Measurements from ENCODE around the gene MUS81.

Gene MUS81

GRCh38 chr11:65892661-65893317, 32.6 kb downstream of the MUS81 start:
- DNase-seq (ENCODE audit: low read depth) = no peak

- DNase-seq (ENCODE audit: low read depth) = no peak
Measured at GRCh38 chr11:65894034-65894591, 33.9 kb downstream of the MUS81 start.

- DNase-seq (ENCODE audit: low read depth) = no peak
Measured at GRCh38 chr11:65895482-65895981, 35.3 kb downstream of the MUS81 start.

- no peak for DNase-seq (ENCODE audit: low read depth)
Measured at GRCh38 chr11:65896034-65896999, 36.1 kb downstream of the MUS81 start.

- DNase-seq (ENCODE audit: low read depth) = no peak
Measured at GRCh38 chr11:65897020-65897471, 36.8 kb downstream of the MUS81 start.

GRCh38 chr11:65898656-65899355, 38.6 kb downstream of the MUS81 start:
- no peak for DNase-seq (ENCODE audit: low read depth)

GRCh38 chr11:65899356-65900124, 39.3 kb downstream of the MUS81 start:
- peak; percentile 64 for DNase-seq (ENCODE audit: low read depth)

- DNase-seq (ENCODE audit: low read depth) = peak; percentile 92
Measured at GRCh38 chr11:65900125-65900898, 40.1 kb downstream of the MUS81 start, which contains the start of gene FOSL1. FOSL1 (minus strand) TSS chr11:65900388; CDS start chr11:65900339, 49 bp downstream.

GRCh38 chr11:65900899-65901180, 40.6 kb downstream of the MUS81 start:
- DNase-seq (ENCODE audit: low read depth) = no peak

- peak; percentile 69 for DNase-seq (ENCODE audit: low read depth)
Measured at GRCh38 chr11:65903068-65903481, 42.8 kb downstream of the MUS81 start.

GRCh38 chr11:65903715-65904114, 43.5 kb downstream of the MUS81 start:
- DNase-seq (ENCODE audit: low read depth) = no peak

- no peak for DNase-seq (ENCODE audit: low read depth)
Measured at GRCh38 chr11:65906602-65907001, 46.4 kb downstream of the MUS81 start.

- no peak for DNase-seq (ENCODE audit: low read depth)
Measured at GRCh38 chr11:65907878-65908277, 47.6 kb downstream of the MUS81 start.

GRCh38 chr11:65911682-65912568, 51.7 kb downstream of the MUS81 start:
- peak; percentile 93 for DNase-seq (ENCODE audit: low read depth)

GRCh38 chr11:65912845-65913244, 52.6 kb downstream of the MUS81 start:
- peak; percentile 79 for DNase-seq (ENCODE audit: low read depth)

- DNase-seq (ENCODE audit: low read depth) = no peak
Measured at GRCh38 chr11:65915101-65915820, 55.0 kb downstream of the MUS81 start.

- peak; percentile 96 for DNase-seq (ENCODE audit: low read depth)
Measured at GRCh38 chr11:65915821-65916251, 55.6 kb downstream of the MUS81 start.
